Jurkat, Clone E6-1 (cell line): ENCODE measurements around the gene NMNAT1.
"Not testable (repeated sequence)": the region's sequence is repeated elsewhere in the genome, so short reads cannot be mapped to it uniquely, and the experiment has no call there.

Experiments used
- DNase-seq: peaks from one replicate; pipeline ENCODE4 v3.0.0-alpha.2; 2011; ENCODE audit warnings: low read depth, low spot score
- H3K4me3 ChIP-seq: 2 replicates; pipeline ENCODE4 v1.5.1; 2011; ENCODE audit warnings: mild to moderate bottlenecking, low read length, control low read depth, moderate library complexity

NMNAT1 gene

GRCh38 chr1:9996624-9997582, 53.6 kb downstream of the NMNAT1 start, which contains the start of gene RBP7:
Gene RBP7 (plus strand): TSS chr1:9997228. CDS start chr1:9997259, 31 bp downstream.
- DNase-seq: no peak
- no peak within 1 kb of the TSS for H3K4me3 ChIP-seq

- H3K4me3 ChIP-seq: no peak overlapping the region
- DNase-seq: no peak
Measured at GRCh38 chr1:10001016-10001665, 57.9 kb downstream of the NMNAT1 start.

DNA sequence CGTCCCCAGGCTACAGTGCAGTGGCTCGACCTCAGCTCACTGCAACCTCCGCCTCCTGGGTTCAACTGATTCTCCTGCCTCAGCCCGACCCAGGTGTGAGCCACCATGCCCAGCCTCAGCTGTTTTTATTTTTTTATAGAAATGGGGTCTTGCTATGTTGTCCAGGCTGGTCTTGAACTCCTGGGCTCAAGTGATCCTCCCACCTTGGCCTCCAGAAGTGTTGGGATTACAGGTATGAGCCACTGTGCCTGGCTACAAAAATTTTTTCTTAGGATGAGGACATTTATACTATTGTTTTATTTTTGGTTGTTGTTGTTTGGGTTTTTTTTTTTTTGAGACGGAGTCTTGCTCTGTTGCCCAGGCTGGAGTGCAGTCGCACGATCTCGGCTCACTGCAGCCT, 62.0 kb downstream of the NMNAT1 start:
- not testable (repeated sequence) for H3K4me3 ChIP-seq, DNase-seq

DNA sequence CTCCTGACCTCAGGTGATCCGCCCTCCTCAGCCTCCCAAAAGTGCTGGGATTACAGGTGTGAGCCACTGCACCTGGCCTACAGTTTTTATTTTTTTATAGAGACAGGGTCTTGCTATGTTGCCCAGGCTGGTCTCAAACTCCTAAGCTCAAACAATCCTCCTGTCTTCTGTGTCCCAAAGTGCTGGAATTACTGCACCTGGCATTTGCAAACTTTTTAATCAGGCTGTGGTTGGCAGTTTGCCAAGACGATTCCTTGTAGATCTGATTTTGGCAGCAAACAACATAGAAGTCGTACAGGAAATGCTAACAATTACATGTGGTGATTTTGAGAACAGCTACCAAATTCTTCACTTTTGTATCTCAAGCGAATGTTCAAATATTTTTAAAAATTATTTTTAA, 63.9 kb downstream of the NMNAT1 start:
- DNase-seq: no peak

DNA sequence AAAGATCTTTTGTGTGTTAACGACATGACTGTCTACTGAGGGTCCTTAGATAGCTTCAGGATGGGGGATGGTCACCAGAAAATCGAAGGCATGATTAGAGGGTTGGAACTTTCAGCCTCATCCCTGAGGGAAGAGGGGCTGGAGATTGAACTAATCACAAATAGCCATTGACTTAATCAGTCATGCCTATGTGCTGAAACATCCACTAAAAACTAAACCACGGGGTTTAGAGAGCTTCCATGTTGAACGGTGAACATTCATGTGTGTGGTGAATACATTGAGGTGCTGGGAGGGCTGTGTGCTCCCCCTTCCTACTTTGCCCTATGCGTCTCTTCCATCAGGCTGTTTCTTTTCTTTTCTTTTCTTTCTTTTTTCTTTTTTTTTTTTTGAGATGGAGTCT, 70.7 kb downstream of the NMNAT1 start:
- no peak overlapping the region for H3K4me3 ChIP-seq
- no peak for DNase-seq

More for the DNA sequence above, 63.9 kb downstream of the NMNAT1 start:
- H3K4me3 ChIP-seq: no peak overlapping the region

- DNase-seq: no peak
- no peak overlapping the region for H3K4me3 ChIP-seq
Measured at GRCh38 chr1:10019561-10019960, 76.3 kb downstream of the NMNAT1 start.

DNA sequence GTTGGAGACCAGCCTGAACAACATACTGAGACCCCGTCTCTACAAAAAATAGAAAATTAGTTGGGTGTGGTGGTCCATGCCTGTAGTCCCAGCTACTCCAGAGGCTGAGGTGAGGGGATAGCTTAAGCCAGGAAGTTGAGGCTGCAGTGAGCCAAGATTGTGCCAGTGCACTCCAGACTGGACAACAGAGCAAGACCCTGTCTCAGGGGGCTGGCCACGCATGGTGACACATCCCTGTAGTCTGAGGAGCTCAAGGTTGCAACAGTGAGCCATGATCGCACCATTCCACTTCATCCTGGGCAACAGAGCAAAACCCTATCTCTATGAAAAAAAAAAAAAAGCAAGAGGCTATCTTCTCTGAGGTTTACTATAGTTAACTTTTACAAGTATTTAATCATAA, 76.8 kb downstream of the NMNAT1 start:
- no peak for DNase-seq
- no peak overlapping the region for H3K4me3 ChIP-seq

- not testable (repeated sequence) for H3K4me3 ChIP-seq, DNase-seq
Measured at GRCh38 chr1:10020678-10021077, 77.4 kb downstream of the NMNAT1 start.

DNA sequence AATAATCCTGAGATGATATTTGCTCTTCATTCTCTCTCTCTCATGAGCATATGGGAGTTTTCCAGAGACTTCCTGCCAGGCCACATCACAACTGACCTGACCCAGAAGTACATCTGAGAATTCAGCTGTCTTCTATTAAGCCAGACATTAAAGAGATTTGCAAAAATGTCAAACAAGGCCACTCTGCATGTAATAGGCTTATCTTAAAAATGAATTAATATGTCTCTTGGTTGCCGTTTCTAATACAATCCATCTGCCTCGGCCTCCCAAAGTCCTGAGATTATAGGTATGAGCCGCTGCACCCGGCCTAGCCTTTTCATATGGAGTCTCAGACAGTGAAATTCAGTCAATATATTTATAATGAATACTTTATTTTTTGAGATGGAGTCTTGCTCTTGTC, 78.7 kb downstream of the NMNAT1 start:
- not testable (repeated sequence) for H3K4me3 ChIP-seq, DNase-seq

- no peak overlapping the region for H3K4me3 ChIP-seq
- DNase-seq: no peak
Measured at GRCh38 chr1:10022656-10023055, 79.4 kb downstream of the NMNAT1 start.

- DNase-seq: no peak
- no peak overlapping the region for H3K4me3 ChIP-seq
Measured at GRCh38 chr1:10025354-10025753, 82.1 kb downstream of the NMNAT1 start.

- no peak for DNase-seq
- no peak overlapping the region for H3K4me3 ChIP-seq
Measured at GRCh38 chr1:10027027-10027426, 83.8 kb downstream of the NMNAT1 start.

- H3K4me3 ChIP-seq: not testable (repeated sequence)
Measured at GRCh38 chr1:10028956-10029500, 85.8 kb downstream of the NMNAT1 start.

DNA sequence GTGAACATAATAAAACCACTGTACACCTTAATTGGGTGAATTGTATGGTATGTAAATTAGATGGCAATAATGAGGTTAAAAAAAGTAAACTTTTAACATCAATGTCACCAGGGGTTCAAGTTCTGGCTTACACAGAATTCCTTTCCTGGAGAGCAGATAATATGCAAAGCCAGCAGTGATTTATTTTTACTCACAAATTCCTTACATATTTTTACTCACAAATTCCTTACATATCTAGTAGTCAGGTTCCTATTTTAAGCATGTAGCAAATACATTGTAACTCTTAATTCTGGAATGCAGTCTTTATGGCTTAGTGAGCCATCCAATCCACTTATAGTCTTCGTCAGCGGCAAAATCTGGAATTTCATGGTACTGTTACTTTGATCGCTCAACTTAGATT, 88.2 kb downstream of the NMNAT1 start:
- no peak for DNase-seq
- no peak overlapping the region for H3K4me3 ChIP-seq

More at GRCh38 chr1:10028956-10029500, 85.8 kb downstream of the NMNAT1 start:
- not testable (repeated sequence) for DNase-seq

- peak; percentile 96 for DNase-seq
Measured at GRCh38 chr1:10032590-10033358, 89.5 kb downstream of the NMNAT1 start, which contains the start of gene UBE4B. Gene UBE4B (plus strand): TSS chr1:10032958. CDS start chr1:10033671, 713 bp downstream.

DNA sequence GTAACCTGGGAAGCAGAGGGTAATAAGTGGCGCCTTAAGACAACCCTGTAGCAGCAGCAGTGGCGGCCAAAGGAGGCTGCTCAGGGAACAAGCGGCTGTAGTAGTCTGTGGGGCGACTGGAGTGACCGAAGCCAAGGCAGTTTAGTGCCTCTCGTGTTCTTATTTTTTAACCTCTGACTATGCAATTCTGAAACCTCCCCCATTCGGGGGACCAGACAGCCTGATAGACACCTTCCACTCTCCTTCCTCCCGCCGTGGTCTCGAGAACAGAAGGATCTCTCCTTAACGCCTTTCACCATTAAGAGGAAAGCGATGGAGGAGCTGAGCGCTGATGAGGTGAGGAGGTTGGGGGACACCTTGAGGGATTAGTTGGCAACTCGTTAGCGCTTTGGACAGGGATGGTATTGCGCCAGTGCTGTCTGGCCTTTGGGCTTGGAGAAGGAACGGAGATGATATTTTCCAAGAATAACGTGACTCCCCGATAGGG, 90.1 kb downstream of the NMNAT1 start:
- H3K4me3 ChIP-seq: peak overlapping the region; percentile 95
- DNase-seq: no peak

More at GRCh38 chr1:10032590-10033358, 89.5 kb downstream of the NMNAT1 start, which contains the start of gene UBE4B:
- peak within 1 kb of the TSS; percentile 95 for H3K4me3 ChIP-seq
